Muscle of leg (tissue), 11 donors: ENCODE results near the gene SH2D3A. TPM values are rescaled to one million over a fixed set of nuclear protein-coding genes. Genes with fewer than 3 reads are reported as not detected.
"Not testable (repeated sequence)": the region's sequence is repeated elsewhere in the genome, so short reads cannot be mapped to it uniquely, and the experiment has no call there.

Experiments
- DNase-seq: peaks from one replicate; pipeline ENCODE4 v3.0.0; 2013
- H3K27ac ChIP-seq: one replicate; pipeline ENCODE4 v1.5.1; 2013; ENCODE audit warnings: mild to moderate bottlenecking, low read length, control low read depth
- H3K27me3 ChIP-seq: one replicate; pipeline ENCODE4 v1.6.1; 2013; ENCODE audit warnings: low read length; ENCODE audit not compliant: control insufficient read depth, insufficient read depth
- H3K36me3 ChIP-seq: one replicate; pipeline ENCODE4 v1.6.1; 2013; ENCODE audit warnings: low read length; ENCODE audit not compliant: control insufficient read depth, insufficient read depth
- H3K4me1 ChIP-seq: one replicate; pipeline ENCODE4 v1.6.1; 2013; ENCODE audit warnings: low read length; ENCODE audit not compliant: control insufficient read depth, insufficient read depth
- H3K4me3 ChIP-seq: one replicate; pipeline ENCODE4 v1.5.1; 2013; ENCODE audit warnings: low read length, control low read depth
- H3K9me3 ChIP-seq: replicated peaks from 2 replicates; pipeline ENCODE4 v1.6.1; 2013; ENCODE audit warnings: low read depth, low read length; ENCODE audit not compliant: control insufficient read depth
- WGBS: methylation state at CpG from one replicate; pipeline ENCODE4 v1.1.5; 2013; ENCODE audit warnings: missing lambda C conversion rate; ENCODE audit not compliant: insufficient coverage; 5-methylcytosine and 5-hydroxymethylcytosine counted together
- polyA plus RNA-seq, 8 donors: library from polyadenylated mRNA; unstranded; fragments of 120-200 nt; gene quantifications; one replicate each; pipeline versions ENCODE4 v1.2.1 to v1.2.3, GENCODE V29; 2013; ENCODE audit warnings: inconsistent platforms in 1 of 8, low replicate concordance in 1 of 8; ENCODE audit not compliant: insufficient read length in 8 of 8, insufficient read depth in 1 of 8
- total RNA-seq: library from RNA; stranded (reverse); fragments of 120-200 nt; gene quantifications from one replicate; pipeline ENCODE4 v1.2.4, GENCODE V29; 2013

Gene SH2D3A
- total and polyA plus RNA-seq, 9 donors: 0.13 to 2.9 (median 0.96) TPM

- DNase-seq: no peak
- H3K36me3 ChIP-seq: no peaks in the 10 kb centered on the region
- H3K27me3 ChIP-seq: peaks cover 7% of the 10 kb centered on the region
- 17% methylated on average over 1 of the region's 4 CpGs for whole genome bisulfite sequencing
- H3K9me3 ChIP-seq: no peaks in the 10 kb centered on the region
- H3K4me3 ChIP-seq: no peak overlapping the region
- peaks cover 1% of the 10 kb centered on the region for H3K4me1 ChIP-seq
- no peak overlapping the region for H3K27ac ChIP-seq
Observed at GRCh38 chr19:6761053-6761676, 6.1 kb downstream of the SH2D3A start.

DNA sequence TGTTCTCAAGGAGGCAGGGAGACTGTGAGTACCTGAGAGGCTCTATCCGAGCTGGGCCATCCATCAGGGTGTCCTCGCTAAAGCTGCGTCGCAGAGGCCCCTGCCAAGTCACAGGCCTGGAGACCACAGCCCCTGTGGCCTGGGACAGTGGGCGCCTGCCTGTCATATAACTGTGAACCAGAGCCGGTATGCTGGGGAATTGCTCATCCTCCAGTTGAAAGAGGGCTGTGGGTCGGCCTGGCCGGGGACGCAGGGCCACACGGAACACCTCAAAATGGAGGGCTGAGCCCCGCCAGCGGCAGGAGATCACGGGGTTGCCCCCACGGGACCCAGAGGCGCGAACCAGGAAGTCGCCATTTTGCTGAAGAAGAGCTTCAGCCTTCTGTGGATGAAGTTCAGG is 6.6 kb downstream of the SH2D3A start:
- peaks cover 3% of the 10 kb centered on the region for H3K27me3 ChIP-seq
- no peaks in the 10 kb centered on the region for H3K36me3 ChIP-seq
- no peak overlapping the region for H3K27ac ChIP-seq
- no peaks in the 10 kb centered on the region for H3K4me1 ChIP-seq
- no peak overlapping the region for H3K4me3 ChIP-seq
- 95% methylated on average over 14 of the region's 17 CpGs for WGBS
- no peaks in the 10 kb centered on the region for H3K9me3 ChIP-seq
- DNase-seq: no peak

DNA sequence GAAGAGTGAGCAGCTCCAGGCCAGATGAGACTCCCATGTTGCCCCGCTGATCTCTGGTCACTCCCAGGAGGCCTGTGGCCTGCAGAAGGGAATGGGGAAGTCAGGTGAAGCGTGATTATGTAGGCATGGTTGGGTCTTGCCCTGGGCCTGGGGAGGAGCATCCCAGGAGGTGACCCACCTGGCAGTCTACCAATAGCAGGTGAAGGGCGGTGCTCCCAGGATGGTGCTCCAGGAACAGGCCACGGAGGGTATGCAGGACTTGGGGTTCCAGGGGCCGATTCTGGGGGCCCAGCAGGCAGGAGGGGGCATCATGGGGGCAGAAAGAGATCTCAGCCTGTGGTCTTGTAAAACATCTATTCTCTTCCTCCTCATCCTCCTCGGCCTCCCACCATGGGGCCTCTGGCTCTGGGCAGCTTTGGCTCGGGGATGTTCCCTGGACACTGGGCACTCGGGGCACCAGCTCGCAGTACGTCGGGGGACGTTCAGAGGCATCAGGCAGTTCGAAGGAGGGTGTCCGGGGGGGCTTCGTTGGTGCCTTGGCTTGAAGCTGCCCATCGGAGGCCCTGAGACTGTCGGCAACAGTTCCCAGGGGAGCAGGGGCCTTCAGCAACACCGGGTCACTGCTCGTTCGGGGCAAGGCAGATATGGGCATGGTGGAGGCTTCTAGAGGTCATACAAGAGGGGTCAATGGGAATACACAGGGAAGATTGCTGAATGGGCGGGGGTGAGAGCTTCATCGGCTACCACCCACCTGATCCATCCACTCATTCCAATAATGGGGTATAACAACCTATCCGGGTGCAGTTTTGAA is 12.4 kb downstream of the SH2D3A start:
- H3K36me3 ChIP-seq: peaks cover 22% of the 10 kb centered on the region
- H3K27me3 ChIP-seq: no peaks in the 10 kb centered on the region
- H3K9me3 ChIP-seq: no peaks in the 10 kb centered on the region
- H3K4me1 ChIP-seq: peaks cover 11% of the 10 kb centered on the region
- no peak overlapping the region for H3K4me3 ChIP-seq
- 84% methylated on average over 15 of the region's 23 CpGs for WGBS
- DNase-seq: no peak
- no peak overlapping the region for H3K27ac ChIP-seq

GRCh38 chr19:6754136-6754535 is 13.1 kb downstream of the SH2D3A start:
- no peak for DNase-seq
- Histone ChIP-seq H3K4me3 (no peak overlapping the region), H3K9me3 (no peaks in the 10 kb centered on the region), H3K4me1 (peaks cover 11% of the 10 kb centered on the region), H3K27ac (no peak overlapping the region), H3K36me3 (peaks cover 29% of the 10 kb centered on the region), H3K27me3 (no peaks in the 10 kb centered on the region)
- 96% methylated on average over 15 of the region's 22 CpGs for WGBS

- Histone ChIP-seq H3K9me3 (no peaks in the 10 kb centered on the region), H3K4me1 (peaks cover 11% of the 10 kb centered on the region), H3K36me3 (peaks cover 35% of the 10 kb centered on the region), H3K4me3 (peak overlapping the region; percentile 29), H3K27ac (no peak overlapping the region), H3K27me3 (no peaks in the 10 kb centered on the region)
- whole genome bisulfite sequencing: 3% methylated on average over 50 of the region's 50 CpGs
- peak; percentile 68 for DNase-seq
Observed at GRCh38 chr19:6753178-6754031, 13.8 kb downstream of the SH2D3A start.

GRCh38 chr19:6752256-6753177 is 14.7 kb downstream of the SH2D3A start:
- Histone ChIP-seq H3K9me3 (no peaks in the 10 kb centered on the region), H3K4me3 (no peak overlapping the region), H3K27me3 (no peaks in the 10 kb centered on the region), H3K36me3 (peaks cover 42% of the 10 kb centered on the region), H3K27ac (no peak overlapping the region), H3K4me1 (peaks cover 11% of the 10 kb centered on the region)
- no peak for DNase-seq
- WGBS: 41% methylated on average over 41 of the region's 50 CpGs

DNA sequence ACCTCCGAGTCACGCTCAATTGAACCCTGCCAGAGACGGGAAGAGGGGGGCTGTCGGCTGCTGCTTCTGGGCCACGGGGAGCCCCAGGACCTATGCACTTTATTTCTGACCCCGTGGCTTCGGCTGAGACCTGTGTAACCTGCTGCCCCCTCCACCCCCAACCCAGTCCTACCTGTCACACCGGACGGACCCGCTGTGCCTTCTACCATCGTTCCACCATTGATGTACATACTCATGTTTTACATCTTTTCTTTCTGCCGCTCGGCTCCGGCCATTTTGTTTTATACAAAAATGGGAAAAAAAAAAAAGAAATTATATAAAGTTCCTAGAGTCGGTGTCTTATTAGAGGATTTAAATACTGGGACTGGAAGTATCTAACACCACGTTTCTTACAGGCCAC is 16.0 kb downstream of the SH2D3A start:
- Histone ChIP-seq H3K27ac (no peak overlapping the region), H3K36me3 (peaks cover 55% of the 10 kb centered on the region), H3K27me3 (no peaks in the 10 kb centered on the region), H3K9me3 (peaks cover 5% of the 10 kb centered on the region), H3K4me1 (peaks cover 11% of the 10 kb centered on the region), H3K4me3 (no peak overlapping the region)
- no peak for DNase-seq
- 92% methylated on average over 8 of the region's 16 CpGs for whole genome bisulfite sequencing

- H3K27ac ChIP-seq: peak overlapping the region; percentile 47
- peaks cover 62% of the 10 kb centered on the region for H3K36me3 ChIP-seq
- peak; percentile 85 for DNase-seq
- H3K4me3 ChIP-seq: no peak overlapping the region
- H3K27me3 ChIP-seq: no peaks in the 10 kb centered on the region
- peaks cover 18% of the 10 kb centered on the region for H3K4me1 ChIP-seq
- WGBS: 44% methylated on average over 12 of the region's 20 CpGs
- H3K9me3 ChIP-seq: peaks cover 5% of the 10 kb centered on the region
Observed at GRCh38 chr19:6750062-6750461, 17.2 kb downstream of the SH2D3A start.

GRCh38 chr19:6748543-6748942 is 18.7 kb downstream of the SH2D3A start:
- peaks cover 27% of the 10 kb centered on the region for H3K4me1 ChIP-seq
- not testable (repeated sequence) for H3K9me3 ChIP-seq, DNase-seq, H3K27ac ChIP-seq, H3K4me3 ChIP-seq, H3K27me3 ChIP-seq
- WGBS: 90% methylated on average over 4 of the region's 10 CpGs
- peaks cover 75% of the 10 kb centered on the region for H3K36me3 ChIP-seq
